Omental fat pad (tissue), 4 donors: ENCODE measurements around the gene TMEM269. TPM values are rescaled to one million over a fixed set of nuclear protein-coding genes. Genes with fewer than 3 reads are reported as not detected.

Experiments used
- ATAC-seq: fragments of 150-250 bp; one replicate; pipeline ENCODE4 v1.9.1; 2016; ENCODE audit warnings: mild to moderate bottlenecking, moderate library complexity; ENCODE audit not compliant: low FRiP score
- DNase-seq: peaks from one replicate; pipeline ENCODE4 v3.0.0-alpha.2; 2019; ENCODE audit warnings: low spot score
- CTCF ChIP-seq, 3 donors: fragments of 450-650 bp; IDR thresholded peaks; one replicate each; pipeline ENCODE4 v1.5.1; 2016 to 2017; ENCODE audit warnings: antibody characterized with exemption in 3 of 3, mild to moderate bottlenecking in 3 of 3, moderate library complexity in 2 of 3
- total RNA-seq, 4 donors: library from RNA; depleted of rRNA; stranded (reverse); fragments of >200 nt; gene quantifications; one replicate each; pipeline ENCODE4 v1.1.0, GENCODE V29; 2016

The TMEM269 gene
- total RNA-seq, 4 donors from 2014 or later, result 0.46 TPM; not detected in 3

- no peak for TF ChIP-seq CTCF (IDR thresholded peaks at IDR 0.05)
- no peak for ATAC-seq
- DNase-seq, result no peak
Observed at GRCh38 chr1:42776502-42776901, 8.3 kb upstream of the TMEM269 start.

DNA sequence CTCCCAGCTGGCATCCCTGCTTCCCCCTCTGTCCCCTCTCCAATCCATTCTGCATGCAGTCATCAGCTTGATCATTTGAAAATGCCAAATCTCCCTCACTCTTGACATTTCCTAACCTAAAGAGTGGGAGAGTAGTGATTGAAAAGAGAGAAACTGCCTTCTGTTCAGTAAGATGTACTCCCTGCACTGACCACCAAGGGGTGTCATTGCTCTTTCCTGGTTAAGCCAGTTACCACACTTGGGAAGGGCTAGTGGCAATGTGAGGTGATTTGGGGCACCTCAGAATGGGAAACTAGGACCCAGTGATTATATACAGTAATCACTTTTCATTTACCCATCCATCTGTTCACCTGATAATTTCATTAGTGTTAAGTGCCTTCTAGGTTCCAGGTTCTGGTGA, 6.9 kb upstream of the TMEM269 start:
- ATAC-seq (no peak), DNase-seq (no peak)
- no peak for TF ChIP-seq CTCF (IDR thresholded peaks at IDR 0.05)

DNA sequence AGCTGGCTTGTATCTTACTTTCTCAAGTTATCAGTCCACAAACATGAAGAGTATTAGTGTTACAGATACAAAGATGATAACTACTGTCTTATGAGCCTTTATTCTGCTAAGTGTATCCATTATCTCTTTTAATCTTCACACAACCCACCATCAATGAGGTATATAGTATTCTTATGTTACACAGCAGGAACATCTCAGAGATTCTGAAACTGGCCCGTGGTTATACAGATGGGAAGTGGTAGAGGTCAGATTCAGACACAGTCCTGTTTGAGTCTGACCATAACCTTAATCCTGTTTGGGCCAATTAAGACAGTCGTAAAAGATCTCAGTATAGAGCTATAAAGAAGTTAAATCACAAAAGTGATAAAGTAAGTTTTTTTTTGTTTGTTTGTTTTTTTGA, 5.1 kb upstream of the TMEM269 start:
- DNase-seq (no peak), ATAC-seq (no peak)
- TF ChIP-seq CTCF (IDR thresholded peaks at IDR 0.05), result no peak

- DNase-seq (no peak), ATAC-seq (no peak)
- no peak for TF ChIP-seq CTCF (IDR thresholded peaks at IDR 0.05)
Observed at GRCh38 chr1:42780176-42780575, 4.6 kb upstream of the TMEM269 start.

DNA sequence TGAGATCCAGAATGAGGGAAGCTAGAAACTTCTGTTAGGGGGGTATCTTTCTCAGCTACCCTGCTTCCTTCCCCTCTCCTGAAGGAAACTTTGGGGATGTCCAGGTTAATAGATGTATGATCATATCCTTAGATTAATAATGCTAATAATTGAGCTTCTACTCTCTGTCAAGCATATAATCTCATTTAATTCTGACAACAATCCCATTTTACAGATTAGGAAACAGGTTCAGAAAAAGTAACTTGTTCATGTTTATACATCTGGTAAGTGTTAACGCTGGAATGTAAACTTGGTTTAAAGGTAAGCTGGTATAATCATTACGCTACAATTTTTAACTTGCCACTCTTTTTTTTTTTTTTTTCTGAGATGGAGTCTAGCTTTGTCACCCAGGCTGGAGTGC, 1.7 kb upstream of the TMEM269 start:
- ATAC-seq (no peak), DNase-seq (no peak)
- TF ChIP-seq CTCF (IDR thresholded peaks at IDR 0.05), result no peak

DNA sequence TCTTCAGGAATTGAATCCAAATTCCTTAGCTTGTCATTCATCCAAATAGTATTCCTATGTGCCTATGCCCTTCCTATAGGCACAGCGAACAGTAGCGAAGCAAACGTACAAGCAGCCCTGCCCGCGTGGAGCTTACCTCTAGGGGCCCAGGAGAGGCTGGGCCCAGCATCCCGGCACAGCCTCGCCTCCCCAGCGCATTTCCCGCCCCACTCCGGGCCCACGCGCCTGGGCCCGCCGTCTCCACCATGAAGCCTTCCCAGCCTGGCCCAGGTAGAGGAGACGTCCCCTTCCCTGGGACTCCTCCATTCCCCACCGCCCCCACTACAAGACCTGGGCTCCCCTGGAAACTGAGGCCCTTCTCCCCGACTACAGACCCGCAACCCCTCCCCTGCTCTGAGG, 245 bp upstream of the TMEM269 start:
- ATAC-seq (no peak), DNase-seq (no peak)
- no peak for TF ChIP-seq CTCF (IDR thresholded peaks at IDR 0.05)

- TF ChIP-seq CTCF (IDR thresholded peaks at IDR 0.05), result no peak
Observed at GRCh38 chr1:42786097-42786496, 1.3 kb downstream of the TMEM269 start.

More at GRCh38 chr1:42786097-42786496, 1.3 kb downstream of the TMEM269 start:
- no peak for DNase-seq
- no peak for ATAC-seq
